Measurements from ENCODE around the gene LRATD1.

GRCh38 chr2:14614017-14614416 is 18.5 kb upstream of the LRATD1 start:
- TF ChIP-seq CTCF (conservative IDR thresholded peaks at IDR 0.05 in 1 of 2, IDR thresholded peaks at IDR 0.05 in 1 of 2; ENCODE audit: low read depth in 1 of 2, low read length in 2 of 2) (no peak), EZH2 (IDR thresholded peaks at IDR 0.05; ENCODE audit: low read length, missing control alignments) (no peak)

Data from fibroblast of lung (primary cell).